Stimulated activated CD8-positive, alpha-beta memory T cell treated with anti-CD3 and anti-CD28 coated beads, Interleukin-4, amount 100 ng/mL, for 1 hour (primary cell): ENCODE data around the gene KDELR1.
"Not testable (repeated sequence)": the region's sequence is repeated elsewhere in the genome, so short reads cannot be mapped to it uniquely, and the experiment has no call there.

Experiments
- DNase-seq, 2 donors: peaks; one replicate each; pipeline ENCODE4 v3.0.0-alpha.2; 2020; ENCODE audit warnings: low read depth in 2 of 2, low spot score in 1 of 2

KDELR1 gene

DNA sequence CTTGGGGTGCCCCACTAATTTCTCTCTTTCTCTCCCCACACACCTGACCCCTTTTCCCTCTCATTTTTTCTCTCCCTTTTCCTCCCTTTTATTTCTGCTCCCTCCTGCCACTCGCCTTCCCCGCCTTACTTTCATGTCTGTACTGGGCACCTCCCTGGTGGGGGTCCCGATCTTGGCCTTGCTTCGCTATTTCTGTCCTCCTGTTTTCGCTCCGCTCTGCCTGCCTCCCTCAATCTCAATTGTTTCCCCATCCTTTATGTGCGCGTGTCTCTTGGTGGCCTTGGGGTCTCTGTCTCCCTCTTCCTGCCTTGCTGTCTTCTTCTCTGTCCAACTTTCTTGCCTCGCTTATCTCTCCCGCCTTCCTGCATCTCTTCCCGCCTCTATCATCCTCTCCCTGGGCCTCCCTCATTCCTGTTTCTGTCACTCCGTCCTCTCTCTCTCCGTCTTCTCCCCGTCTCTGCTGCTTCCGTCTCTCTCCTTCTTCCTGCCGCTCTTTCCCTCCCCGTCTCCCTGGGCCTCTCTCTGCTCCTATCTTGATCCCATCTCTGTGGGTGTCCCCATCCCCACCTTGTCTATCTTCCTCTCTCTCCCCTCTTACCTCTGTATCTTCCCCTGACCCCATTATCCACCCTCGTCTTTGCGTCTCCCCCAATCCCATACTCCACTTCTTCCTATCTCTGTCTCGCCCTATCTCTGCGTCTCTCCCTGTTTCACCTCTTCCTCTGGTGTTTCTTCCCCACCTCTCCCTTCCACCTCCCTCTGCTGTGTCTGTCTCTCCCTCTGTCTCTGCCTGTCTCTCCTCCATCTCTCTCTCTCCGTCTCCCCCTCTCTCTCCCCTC lies 6.1 kb upstream of the KDELR1 start:
- DNase-seq, result no peak

DNA sequence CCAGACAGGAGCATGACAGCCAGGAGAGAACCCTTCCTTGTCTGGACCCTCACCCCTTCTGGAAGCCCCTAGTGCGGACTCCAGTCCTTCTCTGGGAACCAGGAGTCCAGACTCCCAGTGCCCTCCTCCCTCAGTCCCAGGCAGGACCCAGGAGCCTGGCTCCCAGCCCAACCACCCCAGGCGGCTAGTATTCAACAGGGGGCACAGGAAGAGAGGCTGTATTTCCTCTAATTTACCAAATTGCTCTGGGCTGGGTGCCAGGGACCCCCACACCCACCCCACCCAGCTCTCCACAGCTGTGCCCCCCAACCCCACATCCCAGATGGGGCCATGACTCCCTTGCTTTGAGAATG lies 5.4 kb upstream of the KDELR1 start:
- DNase-seq, result no peak

DNA sequence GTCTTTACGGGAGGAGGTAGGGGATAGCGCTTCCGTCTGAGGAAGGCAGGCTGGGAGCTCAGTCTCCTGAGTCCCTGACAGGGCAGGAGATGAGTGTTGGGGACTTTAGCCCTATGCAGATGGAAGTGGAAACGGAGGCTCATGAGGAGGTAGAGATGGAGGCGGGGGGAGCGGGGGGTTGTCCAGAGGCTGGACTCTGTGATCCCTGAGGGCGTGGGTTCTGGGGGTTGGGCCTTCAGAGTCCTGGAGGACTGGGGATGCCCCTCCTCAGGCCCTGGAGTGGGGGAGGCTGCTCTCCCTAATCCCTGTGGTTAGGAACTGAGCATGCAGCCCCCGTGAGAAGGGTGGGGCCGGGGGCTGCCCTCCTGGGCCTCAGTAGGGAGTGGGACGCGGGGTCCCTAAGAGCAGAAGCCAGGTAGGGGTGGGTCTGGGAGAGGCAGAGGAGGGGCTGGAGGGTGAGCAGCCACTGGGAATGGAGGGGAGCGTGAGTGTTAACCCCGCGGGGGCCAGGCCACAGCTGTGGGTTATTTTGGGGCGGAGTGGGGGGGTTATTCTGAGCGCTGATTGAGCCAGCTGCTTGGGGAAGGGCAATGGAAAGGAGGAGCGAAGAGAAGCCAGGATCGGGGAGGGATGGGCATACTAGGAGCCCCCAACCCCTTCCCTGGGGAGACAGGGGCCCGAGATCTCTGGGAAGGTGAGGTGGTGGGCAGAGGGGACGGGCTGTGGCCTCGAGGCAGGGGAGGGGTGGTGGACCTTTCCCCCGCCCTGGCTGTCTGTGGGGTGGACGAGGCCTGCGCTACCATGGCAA lies 4.9 kb upstream of the KDELR1 start:
- no peak for DNase-seq

DNA sequence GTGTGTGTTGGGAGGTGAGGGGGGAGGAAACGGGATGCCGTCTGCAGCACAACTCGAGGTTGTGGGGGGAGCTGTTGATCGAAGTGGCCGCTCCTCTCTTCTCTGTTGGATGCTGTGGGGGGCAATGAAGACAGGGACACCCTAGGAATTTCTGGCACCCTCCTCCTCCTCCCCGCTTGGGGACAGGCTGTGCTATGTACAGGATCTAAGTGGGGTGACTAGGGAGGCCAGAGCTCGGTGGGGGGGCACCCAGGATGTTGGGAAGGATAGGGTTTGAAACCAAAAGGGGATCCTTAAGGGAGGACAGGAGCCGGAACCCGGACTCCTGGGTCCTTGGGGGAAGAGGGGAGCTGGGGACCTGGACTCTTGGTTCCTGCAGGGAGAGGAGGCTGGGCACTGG lies 4.1 kb upstream of the KDELR1 start:
- DNase-seq, result no peak

DNA sequence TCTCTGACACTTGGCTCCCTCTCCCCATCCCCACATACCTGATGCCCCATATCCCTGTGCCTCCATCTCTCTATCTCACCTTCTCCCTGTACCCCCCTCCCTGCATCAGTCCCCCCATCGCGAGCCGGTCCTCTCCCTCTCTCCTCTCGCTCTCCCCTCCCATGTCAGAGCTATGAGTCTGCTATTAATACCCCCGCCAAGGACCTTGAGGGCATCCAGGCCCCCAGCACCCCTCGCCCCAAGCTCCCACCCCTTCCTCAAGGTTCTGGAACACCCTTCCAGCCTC lies 3.8 kb upstream of the KDELR1 start:
- no peak for DNase-seq

DNA sequence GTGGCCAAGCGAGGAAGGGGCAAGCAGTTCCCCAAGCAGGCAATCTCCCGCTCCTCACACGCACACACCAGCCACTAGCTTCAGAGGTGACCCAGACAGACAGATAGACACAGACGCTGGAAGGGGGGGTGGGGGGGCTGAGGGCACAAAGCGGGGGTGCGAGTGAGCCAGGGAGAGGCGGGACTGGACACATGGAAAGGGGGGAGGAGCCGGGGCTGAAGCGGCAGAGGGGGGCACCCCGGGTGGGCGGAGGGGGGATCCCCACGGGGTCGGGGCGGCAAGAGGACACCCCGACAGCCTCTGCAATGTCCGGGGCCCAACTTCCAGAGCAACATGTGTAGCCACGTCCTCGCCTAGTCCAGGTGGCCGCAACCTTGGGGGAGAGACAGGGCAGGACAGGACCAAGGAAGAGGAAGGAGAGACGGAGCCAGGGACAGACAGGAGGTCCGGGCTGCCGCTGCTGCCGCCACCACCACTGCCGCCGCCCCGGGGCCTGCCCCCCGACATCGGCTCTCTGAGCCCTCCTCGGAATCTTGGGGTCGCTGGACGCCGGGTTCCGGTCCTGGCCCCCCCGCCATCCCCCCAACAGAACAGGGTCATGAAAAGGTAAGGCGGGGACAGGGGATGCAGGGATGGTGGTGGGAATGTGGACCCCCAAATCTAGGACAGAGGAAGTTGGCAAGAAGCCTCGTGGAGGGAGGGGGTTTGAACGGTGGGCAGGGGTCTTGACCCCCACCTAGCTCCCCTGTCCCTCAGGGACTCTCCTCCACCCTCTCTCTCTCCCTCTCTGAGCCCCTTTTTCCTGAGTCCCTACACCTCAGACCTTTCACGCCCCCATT lies 3.2 kb upstream of the KDELR1 start:
- DNase-seq, result no peak

DNA sequence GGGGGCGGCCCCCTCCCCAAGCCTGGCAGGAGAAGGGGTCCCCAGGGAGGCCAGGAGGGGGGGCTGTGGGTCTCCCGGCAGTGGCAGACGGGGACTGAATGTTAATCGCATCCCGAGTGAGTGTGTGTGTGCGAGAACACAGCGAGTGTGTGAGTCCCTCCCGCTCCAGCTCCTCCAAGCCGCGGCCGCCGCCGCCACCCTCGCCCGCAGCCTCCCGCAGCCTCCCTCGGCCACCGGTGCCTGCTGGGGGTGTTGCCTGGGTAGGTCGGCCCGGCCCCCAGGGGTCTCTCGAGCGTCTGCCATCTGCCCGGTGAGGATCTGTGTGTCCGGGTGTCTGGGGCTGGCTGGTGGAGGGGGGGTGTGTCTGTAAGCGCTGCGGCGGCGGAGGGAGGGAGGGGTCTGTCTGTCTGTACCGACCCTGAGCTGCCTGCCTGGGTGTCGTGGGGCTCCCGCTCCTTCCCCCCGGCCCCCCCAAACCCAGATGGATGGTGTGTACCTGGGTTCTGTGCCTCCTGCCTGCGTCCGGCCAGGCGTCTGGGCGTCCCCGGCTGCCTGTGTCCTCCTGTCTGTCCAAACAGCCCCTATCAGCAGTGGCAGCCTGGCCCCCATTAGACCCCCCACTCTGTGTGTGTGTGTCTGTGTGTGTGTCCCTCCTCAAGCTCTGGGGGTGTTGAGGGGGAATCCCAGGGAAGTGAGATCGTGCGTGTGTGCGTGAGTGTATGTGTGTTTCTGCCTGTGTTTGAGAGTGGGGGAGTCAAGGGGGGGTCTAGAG lies 2.4 kb upstream of the KDELR1 start, which contains the start of gene GRIN2D:
Gene GRIN2D (plus strand): TSS at position 110 of the 772 bp plus-strand sequence. CDS start 4,725 bp downstream, outside the sequence.
- no peak for DNase-seq

DNA sequence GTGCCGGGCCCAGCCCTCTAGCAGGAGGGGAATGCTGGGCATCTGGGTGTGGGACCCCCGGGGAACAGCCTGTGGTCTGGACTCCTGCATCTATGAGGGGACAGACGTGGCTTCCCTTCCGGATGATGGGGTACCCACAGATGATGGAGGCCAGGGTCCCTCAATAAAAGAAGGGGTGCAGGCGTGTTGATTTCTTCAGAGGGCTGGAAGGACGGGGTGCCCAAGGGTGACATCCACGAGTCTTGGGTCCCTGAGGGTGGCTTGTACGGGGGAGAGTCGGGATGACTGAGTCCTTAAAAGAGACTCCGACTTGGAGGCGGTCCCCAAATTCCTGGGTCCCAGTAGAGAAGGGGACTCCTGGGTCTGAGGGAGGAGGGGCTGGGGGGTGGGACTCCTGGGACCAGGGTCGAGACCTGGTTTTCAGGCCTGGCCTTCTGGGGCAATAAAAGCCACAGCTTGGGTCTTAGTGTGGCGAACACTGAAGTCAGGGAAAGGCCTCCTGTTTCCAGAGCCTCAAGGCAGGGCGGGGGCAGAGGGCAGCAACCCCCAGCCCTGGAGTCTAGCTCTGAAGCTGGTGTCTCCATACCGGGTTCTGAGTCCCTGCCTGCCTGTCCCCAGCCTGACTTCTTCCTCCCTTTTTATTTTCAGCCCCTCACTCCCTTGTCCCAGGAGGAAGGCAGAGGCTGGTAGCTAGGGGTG lies 1.7 kb upstream of the KDELR1 start:
- DNase-seq, result no peak

DNA sequence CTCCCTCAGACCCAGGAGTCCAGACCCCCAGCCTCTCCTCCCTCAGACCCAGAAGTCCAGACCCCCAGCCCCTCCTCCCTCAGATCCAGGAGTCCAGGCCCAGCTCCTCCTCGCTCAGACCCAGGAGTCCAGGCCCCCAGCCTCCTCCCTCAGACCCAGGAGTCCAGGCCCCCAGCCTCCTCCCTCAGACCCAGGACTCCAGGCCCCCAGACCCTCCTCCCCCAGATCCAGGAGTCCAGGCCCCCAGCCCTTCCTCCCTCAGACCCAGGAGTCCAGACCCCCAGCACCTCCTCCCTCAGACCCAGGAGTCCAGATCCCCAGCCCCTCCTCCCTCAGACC lies 624 bp upstream of the KDELR1 start:
- DNase-seq, result not testable (repeated sequence)

DNA sequence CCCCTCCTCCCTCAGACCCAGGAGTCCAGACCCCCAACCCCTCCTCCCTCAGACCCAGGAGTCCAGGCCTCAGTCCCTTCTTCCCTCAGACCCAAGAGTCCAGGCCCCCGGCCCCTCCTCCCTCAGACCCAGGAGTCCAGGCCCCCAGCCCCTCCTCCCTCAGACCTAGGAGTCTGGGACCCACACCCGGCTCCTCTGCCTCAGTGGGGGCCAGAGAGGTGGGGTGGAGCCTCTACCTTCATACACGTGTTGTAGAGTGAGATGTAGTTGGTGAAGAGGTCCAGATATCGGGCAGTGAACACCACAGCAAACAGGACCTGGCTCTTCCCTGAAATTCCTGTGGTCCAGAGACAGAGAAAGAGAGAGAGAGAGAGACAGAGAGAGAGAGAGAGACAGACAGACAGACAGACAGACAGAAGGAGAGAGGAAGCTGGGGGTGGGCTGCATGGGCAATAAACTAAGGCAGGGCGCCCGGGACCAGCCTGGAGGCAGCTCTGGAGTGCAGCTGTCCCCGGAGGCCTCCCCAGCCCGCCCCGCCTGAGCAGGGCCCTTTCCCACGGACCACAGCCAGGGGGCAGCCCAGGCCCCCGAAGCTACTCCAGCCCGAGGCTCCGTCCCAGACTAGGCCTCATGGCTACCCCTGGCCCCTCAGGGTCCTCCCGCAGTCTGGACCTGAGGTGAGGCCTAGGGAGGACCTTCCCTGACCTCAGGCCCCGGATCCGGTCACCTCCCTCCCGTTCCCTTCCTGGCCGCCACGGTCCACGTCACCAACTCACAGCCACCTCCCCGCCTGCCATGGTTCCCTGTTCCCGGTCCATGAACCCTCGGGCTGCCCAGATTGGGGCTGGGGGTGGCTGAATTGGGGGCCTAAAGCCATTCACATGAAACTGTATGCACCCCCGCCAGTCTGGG lies 907 bp downstream of the KDELR1 start:
- peak; percentile 31 to 34 for DNase-seq

DNA sequence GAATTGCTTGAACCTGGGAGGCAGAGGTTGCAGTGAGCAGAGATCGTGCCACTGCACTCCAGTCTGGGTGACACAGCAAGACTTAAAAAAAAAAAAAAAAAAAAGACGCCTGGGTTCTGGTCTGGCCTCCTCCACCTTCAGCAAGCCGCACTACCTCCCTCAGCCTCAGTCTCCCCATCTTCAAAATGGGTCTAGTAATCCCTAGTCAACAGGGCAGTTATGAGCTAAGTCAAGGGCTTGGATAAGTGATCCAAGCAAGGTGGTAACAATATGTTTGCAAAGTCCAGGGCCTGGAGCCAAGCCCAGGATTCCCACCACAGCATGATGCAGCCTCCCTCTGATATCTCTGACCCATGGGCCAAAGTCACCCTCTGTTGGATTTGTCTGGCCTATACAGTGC lies 4.4 kb downstream of the KDELR1 start:
- DNase-seq, result no peak

DNA sequence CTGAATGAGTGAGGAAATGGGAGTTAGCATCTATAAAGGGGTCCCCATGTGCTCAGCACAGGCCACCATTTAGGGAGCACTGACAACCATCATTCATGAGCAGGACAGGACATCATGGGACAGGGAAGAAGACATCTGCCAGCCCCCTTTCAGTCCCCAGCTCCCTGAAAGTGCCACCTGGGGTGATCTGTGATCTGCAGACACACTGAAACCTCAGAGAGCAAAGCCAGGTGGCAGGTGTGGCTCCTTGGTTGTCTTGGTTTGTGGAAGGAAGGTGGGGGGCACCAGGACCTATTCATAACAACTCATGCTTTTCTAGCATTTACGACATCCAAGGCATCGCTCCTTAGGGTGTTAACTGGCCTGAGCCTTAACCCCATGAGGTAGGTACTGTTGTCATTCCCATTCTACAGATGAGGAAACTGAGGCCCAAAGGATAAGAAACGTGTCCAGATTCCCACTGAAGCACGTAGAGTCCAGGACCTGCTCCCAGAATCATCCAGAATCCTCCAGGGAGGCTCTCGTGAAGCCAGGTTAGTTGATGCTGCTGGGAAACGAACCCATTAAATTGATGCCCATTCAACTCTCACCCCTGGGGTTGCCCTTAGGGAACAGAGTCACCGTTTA lies 5.8 kb downstream of the KDELR1 start:
- no peak for DNase-seq

DNA sequence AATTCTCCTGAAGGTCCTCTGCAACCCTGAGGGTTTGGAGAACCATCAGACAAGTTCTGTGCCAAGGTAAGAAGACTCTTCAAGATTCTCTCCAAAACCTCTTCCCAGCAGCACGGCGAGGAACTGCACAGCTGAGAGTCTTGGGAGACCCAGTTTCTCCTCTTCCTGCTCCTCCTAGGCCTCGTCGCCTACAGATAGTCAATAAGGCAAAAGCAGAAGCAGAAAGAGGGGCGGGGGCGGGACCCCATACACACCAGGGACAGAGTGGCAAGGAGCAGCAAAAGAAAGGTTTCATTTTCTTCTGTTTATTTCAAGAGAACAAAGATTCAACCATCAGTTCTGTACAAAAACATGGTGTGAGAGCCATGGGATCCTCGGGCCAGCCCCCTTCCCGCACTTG lies 9.1 kb downstream of the KDELR1 start:
- DNase-seq, result no peak

DNA sequence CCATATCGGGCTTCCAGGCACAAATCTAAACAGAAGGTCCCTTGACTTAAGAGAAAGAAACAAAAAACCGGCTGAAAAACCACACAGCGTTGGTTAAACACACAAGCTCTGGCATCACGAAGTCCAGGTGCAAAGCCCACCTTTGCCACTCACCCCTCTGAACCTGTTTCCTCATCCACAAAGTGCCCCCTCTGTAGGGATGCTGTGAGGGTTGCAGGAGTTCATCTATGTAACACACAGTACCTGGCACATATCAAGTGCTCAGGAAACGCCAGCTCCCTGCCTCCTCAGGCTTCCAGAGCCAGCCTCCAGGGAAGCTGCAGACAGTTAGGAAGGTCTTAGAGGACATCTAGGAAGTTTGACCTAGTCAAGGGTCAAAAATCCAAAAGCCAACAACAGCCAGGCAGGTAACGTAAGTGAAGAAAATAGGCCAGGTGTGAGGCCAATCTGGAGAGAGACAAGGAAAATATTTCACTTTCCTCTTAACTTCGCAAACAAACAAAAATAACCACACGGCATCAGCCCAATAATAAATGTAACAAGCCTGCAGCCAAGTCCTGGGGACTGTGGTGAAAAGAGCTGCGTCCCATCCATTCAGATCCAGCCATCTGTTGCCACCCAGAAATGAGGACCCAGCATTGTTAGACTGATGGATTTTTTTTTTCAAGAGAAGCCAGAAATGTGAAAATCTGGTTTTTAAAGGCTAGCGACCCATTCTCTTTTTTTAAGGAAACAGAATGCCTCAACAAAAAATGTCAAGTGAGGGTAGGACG lies 10.0 kb downstream of the KDELR1 start:
- DNase-seq, result no peak

DNA sequence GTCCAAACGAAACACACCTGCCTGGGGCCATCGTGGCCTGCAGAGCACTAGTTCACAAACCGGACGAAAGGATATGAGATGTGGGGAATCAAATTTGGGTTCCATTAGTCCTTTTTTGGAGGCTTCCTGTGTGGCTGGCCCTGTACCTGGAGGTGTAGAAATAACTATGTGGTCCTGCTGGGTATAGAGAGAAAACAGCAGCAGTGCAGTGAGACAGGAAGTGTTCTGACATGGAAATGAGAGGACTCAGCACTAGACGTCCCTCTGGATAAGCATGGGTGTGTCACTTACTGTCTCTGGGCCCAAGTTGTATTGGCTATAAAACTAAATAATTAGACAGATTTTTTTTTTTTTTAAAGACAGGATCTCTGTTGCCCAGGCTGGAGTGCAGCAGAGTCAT lies 12.3 kb downstream of the KDELR1 start:
- no peak for DNase-seq

DNA sequence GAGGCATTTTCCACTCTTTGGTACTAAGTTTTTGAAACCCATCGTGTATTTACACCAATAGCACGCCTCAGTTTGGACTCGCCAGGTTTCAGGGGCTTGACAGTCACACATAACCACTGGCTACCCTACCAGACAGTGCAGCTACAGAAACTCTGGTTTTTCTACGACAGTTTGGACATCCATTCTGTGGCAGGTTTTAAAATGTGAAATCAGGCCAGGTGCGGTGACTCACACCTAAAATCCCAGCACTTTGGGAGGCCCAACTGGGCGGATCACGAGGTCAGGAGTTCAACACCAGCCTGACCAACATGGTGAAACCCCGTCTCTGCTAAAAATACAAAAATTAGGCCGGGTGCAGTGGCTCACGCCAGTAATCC lies 13.2 kb downstream of the KDELR1 start:
- no peak for DNase-seq

DNA sequence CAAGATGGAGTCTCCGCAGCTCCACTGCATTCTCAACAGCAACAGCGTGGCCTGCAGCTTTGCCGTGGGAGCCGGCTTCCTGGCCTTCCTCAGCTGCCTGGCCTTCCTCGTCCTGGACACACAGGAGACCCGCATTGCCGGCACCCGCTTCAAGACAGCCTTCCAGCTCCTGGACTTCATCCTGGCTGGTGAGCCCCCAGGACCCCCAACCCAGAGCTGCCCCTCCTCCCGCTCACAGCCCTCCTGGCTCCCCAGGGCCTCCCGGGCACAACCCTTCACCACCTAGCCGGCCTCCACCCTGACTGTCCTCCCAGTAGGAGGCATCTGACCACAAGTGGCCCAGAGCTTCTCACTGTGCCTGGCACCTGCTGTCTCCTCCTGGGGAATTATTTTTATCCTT lies 17.8 kb downstream of the KDELR1 start:
- no peak for DNase-seq

DNA sequence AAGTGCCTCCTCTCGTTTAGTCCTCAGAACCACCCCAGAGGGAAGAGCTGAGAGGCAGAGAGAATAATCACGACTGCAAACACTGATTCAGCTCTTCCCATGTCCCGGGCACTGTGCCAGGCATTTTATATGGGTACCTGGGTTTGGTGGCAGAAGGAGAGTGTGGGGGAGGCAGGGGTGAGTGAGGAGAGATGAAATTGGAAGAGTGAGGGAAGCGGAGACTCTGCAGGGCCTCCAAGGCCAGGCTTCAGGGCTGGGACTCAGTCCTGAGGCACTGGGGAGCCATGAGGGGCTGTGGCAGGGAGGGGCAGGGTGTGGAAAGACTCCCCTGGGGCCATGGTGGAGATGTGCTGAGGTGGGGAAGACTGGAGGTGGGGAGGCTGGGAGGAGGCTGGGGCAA lies 18.4 kb downstream of the KDELR1 start:
- no peak for DNase-seq
